Spleen (tissue), 7 donors: Measurements from ENCODE around the gene DENR.

Experiments used
- POLR2A ChIP-seq, 3 donors: fragments of 450-650 bp; IDR thresholded peaks; one replicate each; pipeline ENCODE4 v1.5.1; 2017; ENCODE audit warnings: antibody characterized with exemption in 3 of 3, mild to moderate bottlenecking in 1 of 3
- POLR2AphosphoS5 ChIP-seq, 3 donors: sonication (generic); formaldehyde crosslinking; IDR thresholded peaks; one replicate each; pipeline ENCODE4 v1.5.1; 2017; ENCODE audit warnings: antibody characterized with exemption in 3 of 3
- TF ChIP-seq, protein P1 (sequence below), 11 experiments: fragments of 200-600 bp in 7 of 11; fragments of 450-650 bp in 4 of 11; sonication (generic) in 4 of 11; IDR thresholded peaks in 8 of 11; conservative IDR thresholded peaks in 3 of 11; 1 replicate in 7 of 11; 2 replicates in 4 of 11; pipeline versions ENCODE4 v1.4.0 to v1.8.0; 2016 to 2021; ENCODE audit warnings: antibody characterized with exemption in 11 of 11, inconsistent platforms in 4 of 11, mild to moderate bottlenecking in 1 of 11
- donor health status: DM: no; HTN: no; CAD: no; lungs with moderate emphysema.
- donor health status: DM: no; HTN: no; CAD: no.
- donor health status: DM: no; HTN: no; CAD: no.

- TF ChIP-seq, protein P1, sequence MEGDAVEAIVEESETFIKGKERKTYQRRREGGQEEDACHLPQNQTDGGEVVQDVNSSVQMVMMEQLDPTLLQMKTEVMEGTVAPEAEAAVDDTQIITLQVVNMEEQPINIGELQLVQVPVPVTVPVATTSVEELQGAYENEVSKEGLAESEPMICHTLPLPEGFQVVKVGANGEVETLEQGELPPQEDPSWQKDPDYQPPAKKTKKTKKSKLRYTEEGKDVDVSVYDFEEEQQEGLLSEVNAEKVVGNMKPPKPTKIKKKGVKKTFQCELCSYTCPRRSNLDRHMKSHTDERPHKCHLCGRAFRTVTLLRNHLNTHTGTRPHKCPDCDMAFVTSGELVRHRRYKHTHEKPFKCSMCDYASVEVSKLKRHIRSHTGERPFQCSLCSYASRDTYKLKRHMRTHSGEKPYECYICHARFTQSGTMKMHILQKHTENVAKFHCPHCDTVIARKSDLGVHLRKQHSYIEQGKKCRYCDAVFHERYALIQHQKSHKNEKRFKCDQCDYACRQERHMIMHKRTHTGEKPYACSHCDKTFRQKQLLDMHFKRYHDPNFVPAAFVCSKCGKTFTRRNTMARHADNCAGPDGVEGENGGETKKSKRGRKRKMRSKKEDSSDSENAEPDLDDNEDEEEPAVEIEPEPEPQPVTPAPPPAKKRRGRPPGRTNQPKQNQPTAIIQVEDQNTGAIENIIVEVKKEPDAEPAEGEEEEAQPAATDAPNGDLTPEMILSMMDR (IDR thresholded peaks at IDR 0.05 in 8 of 11, conservative IDR thresholded peaks at IDR 0.05 in 3 of 11): no peak
- TF ChIP-seq POLR2AphosphoS5 (IDR thresholded peaks at IDR 0.05): no peak
- TF ChIP-seq POLR2A (IDR thresholded peaks at IDR 0.05): no peak
These were observed 51.3 kb downstream of the DENR start for GRCh38 chr12:122803937-122804336.
